Smooth muscle cell of the brain vasculature (primary cell): ENCODE measurements around the gene TCF7L1.
"Not testable (repeated sequence)": the region's sequence is repeated elsewhere in the genome, so short reads cannot be mapped to it uniquely, and the experiment has no call there.

Experiments
- DNase-seq: peaks from one replicate; pipeline ENCODE4 v3.0.0-alpha.2; 2012; ENCODE audit warnings: low read depth, low spot score

TCF7L1 gene

GRCh38 chr2:85277416-85278158 lies 144.4 kb downstream of the TCF7L1 start:
- DNase-seq, result no peak

- DNase-seq, result no peak
Observed at GRCh38 chr2:85278361-85278760, 145.2 kb downstream of the TCF7L1 start.

DNA sequence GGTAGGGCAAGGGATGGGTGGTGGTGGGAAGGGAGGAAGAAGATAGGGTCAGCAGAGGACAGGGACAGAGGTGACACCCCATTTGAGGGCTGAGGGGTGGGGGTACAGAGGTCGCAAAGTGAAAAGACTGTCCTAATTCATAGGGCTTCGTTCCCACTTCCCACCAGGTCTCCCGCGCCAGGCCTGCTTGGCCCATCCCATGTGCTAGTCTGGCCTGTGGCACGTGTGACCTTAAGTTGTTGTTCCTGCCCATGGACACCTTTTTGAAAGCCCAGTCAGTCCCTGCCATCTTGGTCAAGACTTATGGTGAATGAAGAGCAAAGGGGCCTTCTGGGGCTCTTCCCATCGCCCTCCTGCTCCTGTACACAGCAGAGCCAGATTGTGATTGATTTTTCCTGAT lies 148.4 kb downstream of the TCF7L1 start:
- DNase-seq, result no peak

GRCh38 chr2:85282914-85283313 lies 149.7 kb downstream of the TCF7L1 start:
- DNase-seq, result no peak

- no peak for DNase-seq
Observed at GRCh38 chr2:85283641-85284040, 150.4 kb downstream of the TCF7L1 start.

DNA sequence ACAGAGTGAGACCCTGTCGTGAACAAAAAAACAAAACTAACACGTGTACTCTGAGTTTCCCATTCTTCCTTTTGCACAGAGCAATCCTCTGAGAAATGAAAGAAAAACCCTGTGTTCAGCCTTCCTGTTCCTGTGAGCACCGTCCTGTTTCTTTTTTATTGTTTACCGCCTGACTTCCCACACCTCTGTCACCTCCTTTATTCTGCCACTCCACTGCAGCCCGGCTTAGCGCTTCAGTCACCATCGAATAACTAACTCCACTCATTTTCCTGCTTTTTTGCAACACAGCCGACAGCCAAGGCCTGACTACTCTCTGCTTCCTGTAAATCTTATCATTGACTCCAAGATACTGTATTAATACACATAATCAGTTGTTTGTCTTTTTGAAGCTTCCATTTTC lies 153.7 kb downstream of the TCF7L1 start:
- DNase-seq, result no peak

GRCh38 chr2:85287721-85288120 lies 154.5 kb downstream of the TCF7L1 start:
- no peak for DNase-seq

DNA sequence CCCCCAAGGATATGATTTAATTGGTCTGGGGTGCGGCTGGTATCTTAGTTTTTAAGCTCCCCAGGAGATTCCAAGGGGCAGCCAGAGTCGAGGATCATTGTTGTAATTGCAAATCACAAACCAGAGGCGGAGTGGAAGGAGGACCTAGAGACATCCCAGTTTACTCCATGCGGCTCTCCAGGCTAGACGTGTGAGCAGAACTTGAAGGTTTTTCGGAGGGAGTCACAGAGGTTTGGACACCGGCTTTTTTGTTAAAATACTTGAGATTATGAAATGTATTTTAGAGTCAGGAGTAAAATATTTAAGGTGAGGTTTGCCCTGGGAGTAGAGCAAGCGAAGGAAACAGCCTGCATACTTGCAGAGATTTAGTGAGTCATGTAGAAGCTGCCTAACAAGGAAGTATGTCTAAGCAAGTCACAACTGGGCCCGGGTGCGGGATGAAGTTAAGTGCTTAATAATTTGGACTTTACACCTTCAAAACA lies 155.1 kb downstream of the TCF7L1 start:
- DNase-seq, result no peak

GRCh38 chr2:85291425-85292023 lies 158.3 kb downstream of the TCF7L1 start:
- no peak for DNase-seq

GRCh38 chr2:85302121-85302520 lies 168.9 kb downstream of the TCF7L1 start:
- no peak for DNase-seq

GRCh38 chr2:85303780-85304531 lies 170.8 kb downstream of the TCF7L1 start:
- no peak for DNase-seq

GRCh38 chr2:85307527-85307897 lies 174.3 kb downstream of the TCF7L1 start:
- DNase-seq, result no peak

GRCh38 chr2:85308201-85308600 lies 175.0 kb downstream of the TCF7L1 start:
- DNase-seq, result no peak

- no peak for DNase-seq
Observed at GRCh38 chr2:85308896-85309555, 175.8 kb downstream of the TCF7L1 start.

- no peak for DNase-seq
Observed at GRCh38 chr2:85309699-85310321, 176.6 kb downstream of the TCF7L1 start.

DNA sequence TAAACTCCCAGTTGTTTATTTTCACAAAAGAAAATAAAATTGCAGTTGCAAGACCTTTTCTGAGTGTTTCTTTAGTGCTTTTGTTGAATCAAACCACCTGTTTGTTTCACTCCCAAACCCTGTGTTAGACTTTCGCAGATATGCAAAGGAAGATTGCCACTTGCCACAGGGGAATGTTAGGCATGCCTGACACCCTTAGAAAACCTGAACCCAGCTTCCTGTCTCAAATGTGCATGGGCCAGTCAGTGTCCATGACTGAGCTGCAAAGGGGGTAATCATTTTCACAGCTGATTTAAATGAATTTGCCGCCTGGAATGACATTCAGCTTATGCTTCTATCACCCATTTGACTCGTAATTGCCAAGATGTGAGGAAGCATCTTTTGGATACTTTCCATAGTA lies 177.1 kb downstream of the TCF7L1 start:
- DNase-seq, result no peak

GRCh38 chr2:85312404-85312803 lies 179.2 kb downstream of the TCF7L1 start:
- DNase-seq, result no peak

GRCh38 chr2:85314884-85315242 lies 181.7 kb downstream of the TCF7L1 start:
- no peak for DNase-seq

- DNase-seq, result not testable (repeated sequence)
Observed at GRCh38 chr2:85315921-85316320, 182.7 kb downstream of the TCF7L1 start.

- DNase-seq, result no peak
Observed at GRCh38 chr2:85318222-85319074, 185.3 kb downstream of the TCF7L1 start.

- no peak for DNase-seq
Observed at GRCh38 chr2:85319796-85320195, 186.6 kb downstream of the TCF7L1 start.
